ENCODE data around the gene TEKT1. TPM values are rescaled to one million over a fixed set of nuclear protein-coding genes. Genes with fewer than 3 reads are reported as not detected.

The TEKT1 gene
- total RNA-seq, 1 experiment from 2014 or later = not detected

DNA sequence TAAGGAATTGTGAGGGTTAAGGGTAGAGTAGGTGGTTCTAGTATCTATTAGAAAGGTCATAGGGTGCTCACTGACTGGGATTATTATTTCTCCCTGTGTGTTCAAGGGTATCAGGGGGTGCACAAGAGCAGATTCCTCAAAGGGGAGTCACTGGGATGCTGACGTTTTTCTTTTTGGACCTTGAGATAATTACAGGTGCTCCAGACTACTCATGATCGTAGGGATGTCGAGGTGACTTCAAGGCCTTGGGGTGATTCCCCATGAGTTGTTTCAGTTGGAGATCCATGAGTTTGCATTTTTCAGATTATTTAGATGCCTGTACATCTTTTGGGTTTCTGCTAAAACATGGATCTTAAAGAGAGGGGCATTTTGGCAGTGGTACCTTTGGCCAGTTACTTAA is 41.4 kb upstream of the TEKT1 start:
- DNase-seq (ENCODE audit: low read depth, low spot score) (no peak), ATAC-seq (no peak)
- Histone ChIP-seq H3K4me3 (ENCODE audit: low read depth in 2 of 2, low read length in 2 of 2) (no peak overlapping the region), H3K27ac (ENCODE audit: low read length) (no peak overlapping the region), H3K9me3 (ENCODE audit: control insufficient read depth, insufficient read depth, low read depth, low read length) (no peaks in the 10 kb centered on the region), H3K27me3 (ENCODE audit: control insufficient read depth, insufficient read depth, low read length) (no peaks in the 10 kb centered on the region), H3K4me1 (ENCODE audit: control insufficient read depth, insufficient read depth, low read length) (no peaks in the 10 kb centered on the region), H3K36me3 (ENCODE audit: control insufficient read depth, insufficient read depth, low read length) (no peaks in the 10 kb centered on the region)
- in situ Hi-C loops (cut with HindIII; ENCODE audit: low pct_unique_long_range_greater_than_20kb, low sequenced_read_pairs) = no loop called here
- ChIA-PET CTCF (no interaction called here), POLR2A (no interaction called here)
- BruUV-seq (replicated peaks) = no TSS peak
- TF ChIP-seq, protein P1, sequence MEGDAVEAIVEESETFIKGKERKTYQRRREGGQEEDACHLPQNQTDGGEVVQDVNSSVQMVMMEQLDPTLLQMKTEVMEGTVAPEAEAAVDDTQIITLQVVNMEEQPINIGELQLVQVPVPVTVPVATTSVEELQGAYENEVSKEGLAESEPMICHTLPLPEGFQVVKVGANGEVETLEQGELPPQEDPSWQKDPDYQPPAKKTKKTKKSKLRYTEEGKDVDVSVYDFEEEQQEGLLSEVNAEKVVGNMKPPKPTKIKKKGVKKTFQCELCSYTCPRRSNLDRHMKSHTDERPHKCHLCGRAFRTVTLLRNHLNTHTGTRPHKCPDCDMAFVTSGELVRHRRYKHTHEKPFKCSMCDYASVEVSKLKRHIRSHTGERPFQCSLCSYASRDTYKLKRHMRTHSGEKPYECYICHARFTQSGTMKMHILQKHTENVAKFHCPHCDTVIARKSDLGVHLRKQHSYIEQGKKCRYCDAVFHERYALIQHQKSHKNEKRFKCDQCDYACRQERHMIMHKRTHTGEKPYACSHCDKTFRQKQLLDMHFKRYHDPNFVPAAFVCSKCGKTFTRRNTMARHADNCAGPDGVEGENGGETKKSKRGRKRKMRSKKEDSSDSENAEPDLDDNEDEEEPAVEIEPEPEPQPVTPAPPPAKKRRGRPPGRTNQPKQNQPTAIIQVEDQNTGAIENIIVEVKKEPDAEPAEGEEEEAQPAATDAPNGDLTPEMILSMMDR (IDR thresholded peaks at IDR 0.05) = no peak
- TF ChIP-seq, protein P2, sequence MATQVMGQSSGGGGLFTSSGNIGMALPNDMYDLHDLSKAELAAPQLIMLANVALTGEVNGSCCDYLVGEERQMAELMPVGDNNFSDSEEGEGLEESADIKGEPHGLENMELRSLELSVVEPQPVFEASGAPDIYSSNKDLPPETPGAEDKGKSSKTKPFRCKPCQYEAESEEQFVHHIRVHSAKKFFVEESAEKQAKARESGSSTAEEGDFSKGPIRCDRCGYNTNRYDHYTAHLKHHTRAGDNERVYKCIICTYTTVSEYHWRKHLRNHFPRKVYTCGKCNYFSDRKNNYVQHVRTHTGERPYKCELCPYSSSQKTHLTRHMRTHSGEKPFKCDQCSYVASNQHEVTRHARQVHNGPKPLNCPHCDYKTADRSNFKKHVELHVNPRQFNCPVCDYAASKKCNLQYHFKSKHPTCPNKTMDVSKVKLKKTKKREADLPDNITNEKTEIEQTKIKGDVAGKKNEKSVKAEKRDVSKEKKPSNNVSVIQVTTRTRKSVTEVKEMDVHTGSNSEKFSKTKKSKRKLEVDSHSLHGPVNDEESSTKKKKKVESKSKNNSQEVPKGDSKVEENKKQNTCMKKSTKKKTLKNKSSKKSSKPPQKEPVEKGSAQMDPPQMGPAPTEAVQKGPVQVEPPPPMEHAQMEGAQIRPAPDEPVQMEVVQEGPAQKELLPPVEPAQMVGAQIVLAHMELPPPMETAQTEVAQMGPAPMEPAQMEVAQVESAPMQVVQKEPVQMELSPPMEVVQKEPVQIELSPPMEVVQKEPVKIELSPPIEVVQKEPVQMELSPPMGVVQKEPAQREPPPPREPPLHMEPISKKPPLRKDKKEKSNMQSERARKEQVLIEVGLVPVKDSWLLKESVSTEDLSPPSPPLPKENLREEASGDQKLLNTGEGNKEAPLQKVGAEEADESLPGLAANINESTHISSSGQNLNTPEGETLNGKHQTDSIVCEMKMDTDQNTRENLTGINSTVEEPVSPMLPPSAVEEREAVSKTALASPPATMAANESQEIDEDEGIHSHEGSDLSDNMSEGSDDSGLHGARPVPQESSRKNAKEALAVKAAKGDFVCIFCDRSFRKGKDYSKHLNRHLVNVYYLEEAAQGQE (IDR thresholded peaks at IDR 0.05; ENCODE audit: insufficient read depth in 1 of 2, low read depth in 2 of 2, low read length in 1 of 2) = no peak
- no peak for TF ChIP-seq SIN3A (IDR thresholded peaks at IDR 0.05; ENCODE audit: borderline replicate concordance, insufficient read depth, low read depth, low read length)
- no peak for TF ChIP-seq TCF7L2 (IDR thresholded peaks at IDR 0.05; ENCODE audit: low read depth, low read length)
- no peak for TF ChIP-seq POLR2AphosphoS5 (IDR thresholded peaks at IDR 0.05; ENCODE audit: low read depth, low read length)
- intact Hi-C loops (cut with micrococcal nuclease; ENCODE audit: unreplicated experiment) = no loop called here

DNA sequence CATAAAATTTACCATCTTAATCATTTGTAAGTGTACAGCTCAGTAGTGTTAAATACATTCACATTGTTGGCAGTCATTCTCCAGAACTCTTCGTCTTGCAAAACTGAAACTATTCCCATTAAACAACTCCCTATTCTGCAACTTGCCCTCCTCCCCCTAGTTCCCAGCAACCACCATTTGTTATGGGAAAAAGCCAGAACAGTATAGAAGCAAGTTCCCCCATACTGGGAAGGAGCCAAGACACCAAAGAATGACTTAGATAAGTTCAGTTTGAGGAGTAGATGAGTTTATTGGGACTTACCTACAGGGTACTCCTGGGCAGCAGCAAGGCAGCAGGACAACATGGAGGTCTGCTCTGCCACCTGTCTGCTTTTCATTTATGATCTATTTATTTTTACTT is 39.3 kb upstream of the TEKT1 start:
- ChIA-PET CTCF (no interaction called here), POLR2A (no interaction called here)
- Histone ChIP-seq H3K9me3 (ENCODE audit: control insufficient read depth, insufficient read depth, low read depth, low read length) (no peaks in the 10 kb centered on the region), H3K27me3 (ENCODE audit: control insufficient read depth, insufficient read depth, low read length) (no peaks in the 10 kb centered on the region), H3K36me3 (ENCODE audit: control insufficient read depth, insufficient read depth, low read length) (no peaks in the 10 kb centered on the region), H3K4me3 (ENCODE audit: low read depth in 2 of 2, low read length in 2 of 2) (no peak overlapping the region), H3K27ac (ENCODE audit: low read length) (no peak overlapping the region), H3K4me1 (ENCODE audit: control insufficient read depth, insufficient read depth, low read length) (no peaks in the 10 kb centered on the region)
- in situ Hi-C loops (cut with HindIII; ENCODE audit: low pct_unique_long_range_greater_than_20kb, low sequenced_read_pairs) = no loop called here
- DNase-seq (ENCODE audit: low read depth, low spot score) (no peak), ATAC-seq (no peak)
- no peak for TF ChIP-seq TCF7L2 (IDR thresholded peaks at IDR 0.05; ENCODE audit: low read depth, low read length)
- TF ChIP-seq POLR2AphosphoS5 (IDR thresholded peaks at IDR 0.05; ENCODE audit: low read depth, low read length) = no peak
- no peak for TF ChIP-seq SIN3A (IDR thresholded peaks at IDR 0.05; ENCODE audit: borderline replicate concordance, insufficient read depth, low read depth, low read length)
- TF ChIP-seq, protein P2 (IDR thresholded peaks at IDR 0.05; ENCODE audit: insufficient read depth in 1 of 2, low read depth in 2 of 2, low read length in 1 of 2) = no peak
- TF ChIP-seq, protein P1 (IDR thresholded peaks at IDR 0.05) = no peak
- BruUV-seq (replicated peaks) = no TSS peak
- intact Hi-C loops (cut with micrococcal nuclease; ENCODE audit: unreplicated experiment) = no loop called here
